Uterus (tissue), 4 donors: ENCODE measurements around the gene CCDC106. TPM values are rescaled to one million over a fixed set of nuclear protein-coding genes. Genes with fewer than 3 reads are reported as not detected.

Experiments used
- DNase-seq, 2 donors: peaks; one replicate each; pipeline ENCODE4 v3.0.0-alpha.2; 2019 to 2020
- H3K27ac ChIP-seq, 2 donors: fragments of 200-600 bp; sonication (generic); 1 replicate in 1 of 2; 2 replicates in 1 of 2; pipeline ENCODE4 v1.5.1; 2016 to 2018
- H3K27me3 ChIP-seq, 2 donors: fragments of 200-600 bp; sonication (generic); one replicate each; pipeline ENCODE4 v1.5.1; 2018 to 2019; ENCODE audit warnings: control low read depth in 1 of 2
- H3K36me3 ChIP-seq, 2 donors: fragments of 200-600 bp; sonication (generic); one replicate each; pipeline ENCODE4 v1.5.1; 2019; ENCODE audit warnings: control low read depth in 1 of 2
- H3K4me1 ChIP-seq, 2 donors: fragments of 200-600 bp; sonication (generic); one replicate each; pipeline ENCODE4 v1.5.1; 2018 to 2019; ENCODE audit warnings: control low read depth in 1 of 2
- H3K4me3 ChIP-seq, 2 donors: fragments of 200-600 bp; sonication (generic); 1 replicate in 1 of 2; 2 replicates in 1 of 2; pipeline ENCODE4 v1.5.1; 2018 to 2019; ENCODE audit warnings: mild to moderate bottlenecking in 1 of 2
- H3K9me3 ChIP-seq, 2 donors: fragments of 200-600 bp; sonication (generic); one replicate each; pipeline ENCODE4 v1.5.1; 2019; ENCODE audit warnings: control low read depth in 1 of 2
- POLR2A ChIP-seq, 2 donors: fragments of 450-650 bp; IDR thresholded peaks; one replicate each; pipeline ENCODE4 v1.6.1; 2016; ENCODE audit warnings: antibody characterized with exemption in 2 of 2, mild to moderate bottlenecking in 1 of 2, moderate library complexity in 1 of 2
- intact Hi-C: fragments of 100-400 bp; cut with DNase I; formaldehyde crosslinking; loops from one replicate; pipeline ENCODE4 v1.15.1; 2023; ENCODE audit warnings: low total_unique reads
- total RNA-seq, 4 donors: library from RNA; depleted of rRNA in 3 of 4; stranded (reverse); fragments of >200 nt in 3 of 4; gene quantifications; one replicate each; pipeline versions ENCODE4 v1.1.0 to v1.2.4, GENCODE V29; 2014 to 2023
- TF ChIP-seq, protein P1 (sequence below), 4 experiments: fragments of 200-600 bp in 2 of 4; fragments of 450-650 bp in 2 of 4; sonication (generic) in 2 of 4; IDR thresholded peaks; one replicate each; pipeline ENCODE4 v1.5.1; 2016 to 2019; ENCODE audit warnings: antibody characterized with exemption in 4 of 4, mild to moderate bottlenecking in 2 of 4, moderate library complexity in 1 of 4
- donor health status: DM: yes; HTN: yes; CAD: no.

The CCDC106 gene
- total RNA-seq, 4 donors from 2014 or later: 2.9 to 25.0 (median 6.7) TPM

DNA sequence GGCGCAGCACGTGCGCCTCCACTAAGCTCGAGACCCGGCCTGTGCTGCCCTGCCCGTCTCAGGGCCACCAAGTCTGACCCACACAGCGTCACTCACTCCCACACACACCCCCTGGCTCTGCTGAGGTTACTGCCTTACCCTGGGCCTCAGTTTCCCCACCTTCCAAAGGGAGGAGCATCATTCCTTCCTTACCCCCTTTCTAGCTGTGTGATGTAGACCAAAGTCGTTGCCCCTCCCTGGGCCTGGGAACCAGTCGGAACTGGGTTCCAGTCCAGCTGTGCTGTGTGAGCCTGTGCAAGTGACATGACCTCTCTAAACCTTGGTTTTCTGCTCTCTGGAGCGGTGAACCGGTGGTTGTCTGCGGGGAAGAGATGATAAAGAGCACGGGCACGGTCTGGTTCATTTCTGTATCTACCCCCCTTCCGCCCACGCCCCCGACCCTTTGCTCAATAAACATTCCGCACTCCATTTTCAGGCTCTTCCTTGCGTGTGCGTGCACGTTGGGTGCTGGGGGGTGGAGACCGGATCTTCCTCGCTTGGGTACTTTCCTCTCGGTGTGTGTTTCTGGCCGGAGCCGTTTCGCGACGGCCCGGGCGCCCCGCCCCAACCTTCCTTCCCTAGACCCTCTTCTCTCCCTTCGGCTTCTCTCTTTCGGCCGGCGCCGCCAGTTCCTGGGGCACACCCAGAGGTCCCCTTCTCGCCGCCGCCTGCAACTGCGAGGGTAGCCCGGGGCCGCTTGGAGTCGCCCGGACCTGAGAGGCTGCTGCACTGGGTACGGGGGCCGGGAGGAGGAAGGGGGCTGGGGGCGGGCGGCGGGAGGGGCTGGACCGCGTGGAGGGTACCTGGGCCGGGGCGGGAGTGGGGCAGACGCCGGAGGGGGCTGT is 4.8 kb upstream of the CCDC106 start, which contains the start of gene ZNF581:
Gene ZNF581, plus strand, starts transcription at position 647 of the 884 bp plus-strand sequence. CDS start 923 bp downstream, outside the sequence.
- no peaks in the 10 kb centered on the region for H3K36me3 ChIP-seq
- TF ChIP-seq, protein P1, sequence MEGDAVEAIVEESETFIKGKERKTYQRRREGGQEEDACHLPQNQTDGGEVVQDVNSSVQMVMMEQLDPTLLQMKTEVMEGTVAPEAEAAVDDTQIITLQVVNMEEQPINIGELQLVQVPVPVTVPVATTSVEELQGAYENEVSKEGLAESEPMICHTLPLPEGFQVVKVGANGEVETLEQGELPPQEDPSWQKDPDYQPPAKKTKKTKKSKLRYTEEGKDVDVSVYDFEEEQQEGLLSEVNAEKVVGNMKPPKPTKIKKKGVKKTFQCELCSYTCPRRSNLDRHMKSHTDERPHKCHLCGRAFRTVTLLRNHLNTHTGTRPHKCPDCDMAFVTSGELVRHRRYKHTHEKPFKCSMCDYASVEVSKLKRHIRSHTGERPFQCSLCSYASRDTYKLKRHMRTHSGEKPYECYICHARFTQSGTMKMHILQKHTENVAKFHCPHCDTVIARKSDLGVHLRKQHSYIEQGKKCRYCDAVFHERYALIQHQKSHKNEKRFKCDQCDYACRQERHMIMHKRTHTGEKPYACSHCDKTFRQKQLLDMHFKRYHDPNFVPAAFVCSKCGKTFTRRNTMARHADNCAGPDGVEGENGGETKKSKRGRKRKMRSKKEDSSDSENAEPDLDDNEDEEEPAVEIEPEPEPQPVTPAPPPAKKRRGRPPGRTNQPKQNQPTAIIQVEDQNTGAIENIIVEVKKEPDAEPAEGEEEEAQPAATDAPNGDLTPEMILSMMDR (IDR thresholded peaks at IDR 0.05): peak in 2 of 4 experiments; percentile 20 to 28
- TF ChIP-seq POLR2A (IDR thresholded peaks at IDR 0.05): peak in 1 of 2 donors; percentile 23
- no peaks in the 10 kb centered on the region for H3K27me3 ChIP-seq
- H3K27ac ChIP-seq: peak within 1 kb of the TSS; percentile 88 to 98
- peak; percentile 70 to 76 for DNase-seq
- peaks cover 0 to 17% of the 10 kb centered on the region in 2 donors for H3K4me1 ChIP-seq
- no peaks in the 10 kb centered on the region for H3K9me3 ChIP-seq
- intact Hi-C loops: loop anchor here (10.0 kb wide), 1 partner anchor 528 kb away; the partner anchor contains the start of gene PPP1R12C
- H3K4me3 ChIP-seq: peak within 1 kb of the TSS; percentile 72 to 94

DNA sequence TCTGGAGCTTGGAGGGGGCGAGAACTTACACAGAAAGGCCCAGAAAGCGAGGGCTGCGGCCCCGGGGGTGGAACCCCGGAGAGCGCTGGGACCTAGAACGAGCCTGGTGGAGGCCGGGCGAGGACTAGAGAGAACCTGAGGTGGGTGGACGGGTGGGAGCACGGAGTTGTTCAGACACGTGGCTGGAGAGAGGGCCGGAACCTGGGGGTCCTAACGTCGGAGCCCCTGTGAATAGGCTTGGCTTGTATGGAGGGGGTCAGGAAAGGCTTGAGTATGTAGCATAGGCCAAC is 4.2 kb upstream of the CCDC106 start:
- H3K27ac ChIP-seq: peak overlapping the region; percentile 88 to 98
- no peaks in the 10 kb centered on the region for H3K36me3 ChIP-seq
- no peaks in the 10 kb centered on the region for H3K27me3 ChIP-seq
- DNase-seq: no peak
- peaks cover 0 to 17% of the 10 kb centered on the region in 2 donors for H3K4me1 ChIP-seq
- intact Hi-C loops: loop anchor here (10.0 kb wide), 1 partner anchor 529 kb away; the partner anchor contains the start of gene PPP1R12C
- no peaks in the 10 kb centered on the region for H3K9me3 ChIP-seq
- H3K4me3 ChIP-seq: peak overlapping the region; percentile 72 to 94
- TF ChIP-seq, protein P1 (IDR thresholded peaks at IDR 0.05): no peak

DNA sequence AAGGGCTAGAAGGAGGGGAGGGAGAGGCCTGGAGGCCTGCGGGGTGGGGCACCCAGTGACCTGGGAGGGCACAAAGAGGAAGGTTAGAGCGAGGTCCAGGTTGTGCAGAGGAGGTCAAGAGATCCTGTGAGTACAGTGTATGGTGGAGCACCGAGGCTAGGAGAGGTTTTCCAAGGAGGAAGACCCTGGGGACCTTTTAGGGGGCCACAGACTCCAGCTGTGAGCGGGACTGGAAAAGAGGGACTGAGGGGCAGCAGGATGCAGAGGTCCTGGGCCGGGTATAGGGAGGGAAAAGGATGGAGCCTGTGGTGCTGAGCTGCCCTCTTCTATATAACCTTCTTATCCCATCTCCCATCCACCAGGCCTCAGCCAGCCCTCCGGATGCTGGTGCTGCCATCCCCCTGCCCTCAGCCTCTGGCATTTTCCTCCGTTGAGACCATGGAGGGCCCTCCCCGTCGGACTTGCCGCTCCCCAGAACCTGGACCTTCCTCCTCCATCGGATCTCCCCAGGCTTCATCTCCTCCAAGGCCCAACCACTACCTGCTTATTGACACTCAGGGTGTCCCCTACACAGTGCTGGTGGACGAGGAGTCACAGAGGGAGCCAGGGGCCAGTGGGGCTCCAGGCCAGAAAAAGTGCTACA is 3.7 kb upstream of the CCDC106 start:
- Histone ChIP-seq H3K27me3 (no peaks in the 10 kb centered on the region), H3K36me3 (no peaks in the 10 kb centered on the region), H3K4me3 (peak overlapping the region; percentile 72 to 94), H3K9me3 (no peaks in the 10 kb centered on the region), H3K27ac (peak overlapping the region in 1 of 2 donors; percentile 88), H3K4me1 (peaks cover 0 to 22% of the 10 kb centered on the region in 2 donors)
- intact Hi-C loops: loop anchor here (10.0 kb wide), 1 partner anchor 530 kb away; the partner anchor contains the start of gene PPP1R12C
- DNase-seq: no peak
- TF ChIP-seq, protein P1 (IDR thresholded peaks at IDR 0.05): no peak
- TF ChIP-seq POLR2A (IDR thresholded peaks at IDR 0.05): no peak

DNA sequence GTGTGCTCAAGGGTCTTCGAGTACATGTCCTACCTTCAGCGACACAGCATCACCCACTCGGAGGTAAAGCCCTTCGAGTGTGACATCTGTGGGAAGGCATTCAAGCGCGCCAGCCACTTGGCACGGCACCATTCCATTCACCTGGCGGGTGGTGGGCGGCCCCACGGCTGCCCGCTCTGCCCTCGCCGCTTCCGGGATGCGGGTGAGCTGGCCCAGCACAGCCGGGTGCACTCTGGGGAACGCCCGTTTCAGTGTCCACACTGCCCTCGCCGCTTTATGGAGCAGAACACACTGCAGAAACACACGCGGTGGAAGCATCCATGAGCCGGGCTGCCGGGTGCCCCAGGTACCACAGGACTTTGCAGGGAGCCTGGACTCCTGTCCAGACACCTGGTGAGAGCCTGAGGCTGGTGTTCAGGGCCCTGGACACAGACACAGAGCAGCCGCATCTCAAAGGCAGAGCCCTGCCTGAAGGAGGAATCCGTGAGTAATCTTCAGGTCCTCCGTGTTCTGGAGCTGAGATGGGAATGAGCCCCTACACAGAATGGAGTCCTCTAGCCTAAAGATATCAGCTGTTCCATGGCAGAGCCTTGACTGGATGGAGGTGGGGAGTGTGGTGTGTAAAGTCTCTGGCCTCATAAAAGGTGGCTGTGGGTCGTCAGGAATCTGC is 3.0 kb upstream of the CCDC106 start:
- no peaks in the 10 kb centered on the region for H3K36me3 ChIP-seq
- H3K9me3 ChIP-seq: no peaks in the 10 kb centered on the region
- H3K27ac ChIP-seq: no peak overlapping the region
- intact Hi-C loops: loop anchor here (10.0 kb wide), 1 partner anchor 530 kb away; the partner anchor contains the start of gene PPP1R12C
- peaks cover 0 to 23% of the 10 kb centered on the region in 2 donors for H3K4me1 ChIP-seq
- no peak for TF ChIP-seq POLR2A (IDR thresholded peaks at IDR 0.05)
- TF ChIP-seq, protein P1 (IDR thresholded peaks at IDR 0.05): no peak
- DNase-seq: no peak
- no peak overlapping the region for H3K4me3 ChIP-seq
- no peaks in the 10 kb centered on the region for H3K27me3 ChIP-seq
